ENCODE results near the gene NPLOC4. TPM values are rescaled to one million over a fixed set of nuclear protein-coding genes. Genes with fewer than 3 reads are reported as not detected.

The NPLOC4 gene
- total and polyA plus RNA-seq, 9 of the 15 experiments (the other 6 are each of a cell fraction or from before 2014, with no cell fraction given) = 1.5 to 116 (median 64.5) TPM

- Histone ChIP-seq H3K9ac (ENCODE audit: insufficient read depth in 1 of 2, low read depth in 2 of 2, low read length in 2 of 2) (peak within 1 kb of the TSS; percentile 89 to 96), H2AFZ (ENCODE audit: low read depth, low read length) (peak within 1 kb of the TSS; percentile 96), H4K20me1 (replicated peaks; ENCODE audit: control insufficient read depth, insufficient read depth, low read length) (peaks cover 24% of the 10 kb centered on the region), H3K9me1 (ENCODE audit: control insufficient read depth, insufficient read depth, low read length) (peaks cover 4% of the 10 kb centered on the region), H3K4me2 (ENCODE audit: insufficient read depth, low read length) (peak within 1 kb of the TSS; percentile 96), H3K36me3 (ENCODE audit: control insufficient read depth, insufficient read depth, low read length) (peaks cover 49% of the 10 kb centered on the region), H3K27ac (ENCODE audit: extremely low read depth, low read depth, low read length) (peak within 1 kb of the TSS; percentile 90), H3K27me3 (ENCODE audit: control insufficient read depth in 2 of 2, insufficient read depth in 2 of 2, low read length in 2 of 2) (no peaks in the 10 kb centered on the region), H3K4me1 (replicated peaks in 1 of 2; ENCODE audit: control insufficient read depth in 2 of 2, insufficient read depth in 2 of 2, low read length in 2 of 2) (peaks cover 28 to 68% of the 10 kb centered on the region in 2 experiments), H3K4me3 (peak within 1 kb of the TSS; percentile 97), H3K79me2 (ENCODE audit: control insufficient read depth, insufficient read depth, low read length) (peaks cover 37% of the 10 kb centered on the region), H3K9me3 (replicated peaks; ENCODE audit: control insufficient read depth, insufficient read depth, low read depth, low read length) (no peaks in the 10 kb centered on the region)
- BruUV-seq (replicated peaks) = TSS peak; percentile 75
- CTCF ChIA-PET (ENCODE audit: low intra/inter-chr PET ratio) = no interaction called here
- DNase-seq (ENCODE audit: extremely low read depth in 1 of 4, low spot score in 3 of 4) (peak; percentile 75 to 93 (median 87)), FAIRE-seq (peak; percentile 51), ATAC-seq (peak; percentile 73)
- POLR2A ChIA-PET = interaction anchor here (0.6 to 2.4 kb wide), 19 partner anchors 10 to 849 kb away, joined by 3 to 26 read pairs (median 4); partner anchors contain the start of gene ACTG1
- in situ Hi-C loops (cut with MboI) (no loop called here), intact Hi-C loops (cut with micrococcal nuclease) (no loop called here)
- under 1% methylated on average over 49 of the region's 85 CpGs for WGBS (ENCODE audit: insufficient coverage, low coverage, missing lambda C conversion rate)
- TF ChIP-seq MYBL2 (IDR thresholded peaks at IDR 0.05; ENCODE audit: low read depth) (no peak), MYBL2 (CRISPR knock-in tag; IDR thresholded peaks at IDR 0.05; ENCODE audit: borderline replicate concordance) (no peak), TFAP4 (CRISPR knock-in tag; IDR thresholded peaks at IDR 0.05; ENCODE audit: borderline replicate concordance) (peak; percentile 80), HDAC2 (IDR thresholded peaks at IDR 0.05) (no peak), EGR1 (conservative IDR thresholded peaks at IDR 0.05) (peak; percentile 93), SMARCC2 (IDR thresholded peaks at IDR 0.05; ENCODE audit: low read depth) (no peak), MTA2 (IDR thresholded peaks at IDR 0.05; ENCODE audit: low read depth) (no peak), XRCC5 (IDR thresholded peaks at IDR 0.05; ENCODE audit: low read depth, low read length) (no peak), ZNF282 (CRISPR knock-in tag; IDR thresholded peaks at IDR 0.05) (0 out of 2 replicates have a peak, but pooled peaks have one; percentile 40), ZNF239 (CRISPR knock-in tag; IDR thresholded peaks at IDR 0.05) (no peak), MAX (CRISPR knock-in tag; IDR thresholded peaks at IDR 0.05) (peak; percentile 81), PRMT5 (CRISPR knock-in tag; IDR thresholded peaks at IDR 0.05) (no peak), CTCFL (IDR thresholded peaks at IDR 0.05; ENCODE audit: borderline replicate concordance, insufficient read depth, low read depth, low read length, poor library complexity, severe bottlenecking) (no peak), ZMIZ1 (IDR thresholded peaks at IDR 0.05; ENCODE audit: low read depth in 2 of 2, low read length in 2 of 2) (peak in 1 of 2 experiments; percentile 59; a peak in 1 of 4 replicates), ZNF311 (CRISPR knock-in tag; IDR thresholded peaks at IDR 0.05) (no peak)
Measured at GRCh38 chr17:81552244-81553017, 84.5 kb downstream of the NPLOC4 start, which contains the start of gene FAAP100. TSS of gene FAAP100 (minus strand) at chr17:81552353. CDS start at chr17:81552330, 23 bp downstream.

Measured in K562 (cell line).